PC-3 (cell line): ENCODE data around the gene PAX1. TPM values are rescaled to one million over a fixed set of nuclear protein-coding genes. Genes with fewer than 3 reads are reported as not detected.

Experiments used
- ATAC-seq: fragments of 200-7000 bp; cut with Tn5 transposase; 2 replicates; pipeline ENCODE4 v1.9.1; 2020; ENCODE audit warnings: mild to moderate bottlenecking, moderate library complexity
- BruUV-seq: library from RNA; stranded (reverse); fragments of 400-500 nt; replicated peaks from 2 replicates; lab custom pipeline; 2021; lab: Mats Ljungman, UMichigan
- CTCF ChIA-PET: fragments of 300-600 bp; sonication (Branson Sonifier 250); formaldehyde crosslinking; loops from one replicate; lab custom pipeline; 2022; ENCODE audit warnings: antibody characterized with exemption; lab: Charles Lee
- POLR2A ChIA-PET: fragments of 300-600 bp; sonication (Branson Sonifier 250); formaldehyde crosslinking; loops from one replicate; lab custom pipeline; 2022; ENCODE audit warnings: antibody characterized with exemption; ENCODE audit not compliant: unreplicated experiment; lab: Charles Lee
- DNase-seq: peaks from one replicate; pipeline ENCODE4 v3.0.0-alpha.2; 2015
- H2AFZ ChIP-seq: fragments of 300-600 bp; sonication (generic); 2 replicates; pipeline ENCODE4 v1.6.0; 2016; ENCODE audit warnings: antibody characterized with exemption, low read length
- H3F3A ChIP-seq: fragments of 300-600 bp; sonication (generic); one replicate; pipeline ENCODE4 v1.6.0; 2017; ENCODE audit warnings: antibody characterized with exemption, low read length, control low read depth, mild to moderate bottlenecking; ENCODE audit not compliant: unreplicated experiment
- H3K27ac ChIP-seq: fragments of 300-600 bp; sonication (generic); 2 replicates; pipeline ENCODE4 v1.5.1; 2016; ENCODE audit warnings: mild to moderate bottlenecking, low read length
- H3K27me3 ChIP-seq: fragments of 300-600 bp; sonication (generic); 2 replicates; pipeline ENCODE4 v1.6.1; 2016; ENCODE audit warnings: low read length, mixed read lengths
- H3K36me3 ChIP-seq: fragments of 300-600 bp; sonication (generic); 2 replicates; pipeline ENCODE4 v1.6.1; 2016; ENCODE audit warnings: low read depth, mixed run types, low read length, mixed read lengths
- H3K4me1 ChIP-seq: fragments of 300-600 bp; sonication (generic); 2 replicates; pipeline ENCODE4 v1.5.1; 2016; ENCODE audit warnings: low read length; ENCODE audit not compliant: insufficient read depth
- H3K4me2 ChIP-seq: fragments of 300-600 bp; sonication (generic); 2 replicates; pipeline ENCODE4 v1.6.0; 2016; ENCODE audit warnings: low read length
- H3K4me3 ChIP-seq: fragments of 300-600 bp; sonication (generic); 2 replicates; pipeline ENCODE4 v1.5.1; 2016; ENCODE audit warnings: mild to moderate bottlenecking, low read length, mixed read lengths
- H3K79me2 ChIP-seq: fragments of 300-600 bp; sonication (generic); 2 replicates; pipeline ENCODE4 v1.6.1; 2017; ENCODE audit warnings: low read length, mixed read lengths
- H3K9ac ChIP-seq: fragments of 300-600 bp; sonication (generic); 2 replicates; pipeline ENCODE4 v1.6.0; 2016; ENCODE audit warnings: mild to moderate bottlenecking, low read length
- H3K9me2 ChIP-seq: fragments of 300-600 bp; sonication (generic); replicated peaks from 2 replicates; pipeline ENCODE4 v1.6.1; 2016; ENCODE audit warnings: mixed run types, low read length, mixed read lengths
- H3K9me3 ChIP-seq: fragments of 300-600 bp; sonication (generic); 2 replicates; pipeline ENCODE4 v1.6.1; 2016; ENCODE audit warnings: low read length, mixed read lengths
- H4K20me1 ChIP-seq: fragments of 300-600 bp; sonication (generic); 2 replicates; pipeline ENCODE4 v1.6.1; 2016; ENCODE audit warnings: low read length, mixed read lengths
- CTCF ChIP-seq: fragments of 300-600 bp; sonication (generic); conservative IDR thresholded peaks from 2 replicates; pipeline ENCODE4 v1.5.1; 2017; ENCODE audit warnings: antibody characterized with exemption, low read depth, mild to moderate bottlenecking, low read length
- EZH2 ChIP-seq: fragments of 300-600 bp; sonication (generic); IDR thresholded peaks from one replicate; pipeline ENCODE4 v1.6.1; 2017; ENCODE audit warnings: antibody characterized with exemption, mild to moderate bottlenecking, low read length; ENCODE audit not compliant: unreplicated experiment
- EZH2phosphoT487 ChIP-seq: fragments of 300-600 bp; sonication (generic); IDR thresholded peaks from 2 replicates; pipeline ENCODE4 v1.6.1; 2018; ENCODE audit warnings: mild to moderate bottlenecking, antibody characterized with exemption, low read length, borderline replicate concordance
- intact Hi-C: fragments of 100-400 bp; cut with micrococcal nuclease; formaldehyde crosslinking; loops from 2 replicates; pipeline ENCODE4 v1.9.0; 2023
- total RNA-seq: library from RNA; depleted of rRNA; stranded (reverse); fragments of >200 nt; gene quantifications from 2 replicates; pipeline ENCODE4 v1.2.3, GENCODE V29; 2014

Gene PAX1
- total RNA-seq, 1 experiment from 2014 or later: not detected

GRCh38 chr20:21704408-21705385 lies 767 bp upstream of the PAX1 start:
- no peak for DNase-seq
- Histone ChIP-seq H3F3A (no peaks in the 10 kb centered on the region), H3K27me3 (peaks cover 83% of the 10 kb centered on the region), H3K27ac (no peak overlapping the region), H3K9ac (no peak overlapping the region), H4K20me1 (no peaks in the 10 kb centered on the region), H3K4me2 (no peak overlapping the region), H2AFZ (no peak overlapping the region), H3K79me2 (no peaks in the 10 kb centered on the region), H3K4me3 (no peak overlapping the region), H3K9me2 (no peaks in the 10 kb centered on the region), H3K36me3 (no peaks in the 10 kb centered on the region), H3K9me3 (0 out of 2 replicates have a peak, but pooled peaks cover 3% of the 10 kb centered on the region), H3K4me1 (no peaks in the 10 kb centered on the region)
- no peak for ATAC-seq
- intact Hi-C loops: no loop called here
- TF ChIP-seq CTCF: no peak
- TF ChIP-seq EZH2: no peak
- no peak for TF ChIP-seq EZH2phosphoT487
- BruUV-seq: no TSS peak
- POLR2A ChIA-PET: no interaction called here
- CTCF ChIA-PET: no interaction called here

- intact Hi-C loops: no loop called here
- peaks cover 78% of the 10 kb centered on the region for H3K27me3 ChIP-seq
- no peaks in the 10 kb centered on the region for H3K36me3 ChIP-seq
- H3F3A ChIP-seq: no peaks in the 10 kb centered on the region
- ChIA-PET POLR2A (no interaction called here), CTCF (no interaction called here)
- no peaks in the 10 kb centered on the region for H4K20me1 ChIP-seq
- H3K79me2 ChIP-seq: no peaks in the 10 kb centered on the region
- ATAC-seq: no peak
- no peak for DNase-seq
- H3K4me2 ChIP-seq: no peak overlapping the region
- H3K9ac ChIP-seq: no peak overlapping the region
- no TSS peak for BruUV-seq
- H2AFZ ChIP-seq: no peak overlapping the region
- H3K9me2 ChIP-seq: no peaks in the 10 kb centered on the region
- 0 out of 2 replicates have a peak, but pooled peaks cover 3% of the 10 kb centered on the region for H3K9me3 ChIP-seq
- H3K4me1 ChIP-seq: no peaks in the 10 kb centered on the region
- H3K4me3 ChIP-seq: no peak overlapping the region
- TF ChIP-seq EZH2phosphoT487 (no peak), EZH2 (no peak), CTCF (no peak)
- no peak overlapping the region for H3K27ac ChIP-seq
Observed at GRCh38 chr20:21706261-21707195, 1.1 kb downstream of the PAX1 start.
